GM19395 (cell line): ENCODE measurements around the gene DENR.

Experiments
- ATAC-seq: cut with Tn5 transposase; IDR thresholded peaks from one replicate; pipeline ENCODE4 v1.9.1; 2021; ENCODE audit warnings: mild to moderate bottlenecking, moderate library complexity; ENCODE audit not compliant: unreplicated experiment

The DENR gene

GRCh38 chr12:122813310-122813713, 60.7 kb downstream of the DENR start:
- no peak for ATAC-seq

GRCh38 chr12:122819209-122819785, 66.7 kb downstream of the DENR start:
- ATAC-seq, result no peak

DNA sequence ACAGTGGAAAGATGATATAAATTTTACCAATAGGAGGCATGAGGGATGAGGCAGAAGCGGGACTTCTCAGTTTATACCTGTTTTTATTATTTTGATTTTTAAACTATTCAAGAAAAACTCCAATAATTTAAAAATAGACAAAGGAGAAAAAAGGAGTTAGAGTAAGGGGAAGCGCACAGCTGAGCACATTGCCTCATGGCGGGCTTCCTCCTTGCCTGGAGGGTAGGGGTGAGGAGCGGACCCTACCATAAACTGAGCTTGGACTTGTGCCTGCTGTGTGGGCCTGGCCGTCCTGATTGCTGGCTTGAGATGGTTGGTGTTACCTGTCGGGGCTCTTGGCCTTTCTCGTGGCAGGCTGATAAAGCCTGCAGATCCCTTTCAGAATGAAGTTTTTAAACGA, 67.5 kb downstream of the DENR start:
- no peak for ATAC-seq
